Measurements from ENCODE around the gene HYDIN.

Gene HYDIN

DNA sequence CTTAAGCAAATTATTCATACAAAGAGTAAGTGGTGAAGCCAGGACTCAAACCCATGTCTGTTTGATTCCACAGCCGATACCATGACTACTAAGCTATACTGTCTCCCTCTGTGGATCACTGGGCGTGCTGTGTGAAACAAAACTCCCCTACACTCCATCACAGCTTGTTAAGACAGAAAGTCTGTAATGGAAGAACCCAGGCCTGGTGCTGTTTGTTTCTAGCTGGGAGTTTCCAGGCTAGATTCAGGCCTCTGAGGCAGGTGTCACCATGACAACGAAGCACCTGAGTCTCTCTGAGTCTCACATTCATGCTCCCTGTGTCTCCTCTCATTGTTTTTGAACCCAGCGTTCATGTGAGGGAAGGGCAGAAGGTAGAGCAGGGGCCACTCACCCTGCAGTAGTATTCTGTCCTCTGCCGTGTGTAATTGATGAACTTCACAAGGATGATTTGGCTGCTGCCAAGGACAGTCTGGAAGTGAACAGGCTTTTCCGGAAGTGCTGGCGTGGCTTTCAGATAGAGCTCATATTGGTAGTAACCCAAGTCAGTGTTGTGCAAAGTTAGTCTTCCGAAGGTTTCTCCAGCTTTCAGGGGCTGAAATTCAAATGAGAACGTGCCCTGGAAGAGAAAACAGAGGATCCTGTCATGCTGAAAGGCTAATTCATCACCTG is 421.0 kb downstream of the HYDIN start:
- no peak overlapping the region for H3K4me3 ChIP-seq (ENCODE audit: low read depth, low read length)
- DNase-seq (ENCODE audit: low read depth), result no peak
- TF ChIP-seq, protein P1, sequence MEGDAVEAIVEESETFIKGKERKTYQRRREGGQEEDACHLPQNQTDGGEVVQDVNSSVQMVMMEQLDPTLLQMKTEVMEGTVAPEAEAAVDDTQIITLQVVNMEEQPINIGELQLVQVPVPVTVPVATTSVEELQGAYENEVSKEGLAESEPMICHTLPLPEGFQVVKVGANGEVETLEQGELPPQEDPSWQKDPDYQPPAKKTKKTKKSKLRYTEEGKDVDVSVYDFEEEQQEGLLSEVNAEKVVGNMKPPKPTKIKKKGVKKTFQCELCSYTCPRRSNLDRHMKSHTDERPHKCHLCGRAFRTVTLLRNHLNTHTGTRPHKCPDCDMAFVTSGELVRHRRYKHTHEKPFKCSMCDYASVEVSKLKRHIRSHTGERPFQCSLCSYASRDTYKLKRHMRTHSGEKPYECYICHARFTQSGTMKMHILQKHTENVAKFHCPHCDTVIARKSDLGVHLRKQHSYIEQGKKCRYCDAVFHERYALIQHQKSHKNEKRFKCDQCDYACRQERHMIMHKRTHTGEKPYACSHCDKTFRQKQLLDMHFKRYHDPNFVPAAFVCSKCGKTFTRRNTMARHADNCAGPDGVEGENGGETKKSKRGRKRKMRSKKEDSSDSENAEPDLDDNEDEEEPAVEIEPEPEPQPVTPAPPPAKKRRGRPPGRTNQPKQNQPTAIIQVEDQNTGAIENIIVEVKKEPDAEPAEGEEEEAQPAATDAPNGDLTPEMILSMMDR (IDR thresholded peaks at IDR 0.05; ENCODE audit: low read depth, low read length, missing control alignments), result no peak
- in situ Hi-C loops (cut with HindIII; ENCODE audit: low sequenced_read_pairs), result no loop called here

DNA sequence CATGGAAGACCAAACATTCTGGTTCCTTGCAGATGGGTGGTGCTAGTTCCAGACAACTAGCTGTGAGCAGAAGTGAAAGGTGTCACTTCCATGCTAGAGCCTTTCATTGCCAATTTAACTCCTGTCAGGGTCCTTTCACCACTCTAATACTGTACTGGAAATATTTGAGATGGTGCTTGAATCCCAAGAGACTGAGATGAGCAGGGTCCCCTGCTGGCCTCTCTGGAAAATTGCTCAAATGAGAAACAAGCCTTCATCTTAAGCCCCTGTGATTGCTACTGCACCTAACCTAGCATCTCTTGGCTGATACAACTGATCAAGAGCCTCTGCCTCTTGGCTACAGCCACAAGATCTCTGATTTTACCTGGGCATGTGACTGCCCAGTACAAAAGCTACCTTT is 422.2 kb downstream of the HYDIN start:
- in situ Hi-C loops (cut with HindIII; ENCODE audit: low sequenced_read_pairs), result no loop called here
- no peak overlapping the region for H3K4me3 ChIP-seq (ENCODE audit: low read depth, low read length)
- no peak for DNase-seq (ENCODE audit: low read depth)
- TF ChIP-seq, protein P1 (IDR thresholded peaks at IDR 0.05; ENCODE audit: low read depth, low read length, missing control alignments), result peak; percentile 16

DNA sequence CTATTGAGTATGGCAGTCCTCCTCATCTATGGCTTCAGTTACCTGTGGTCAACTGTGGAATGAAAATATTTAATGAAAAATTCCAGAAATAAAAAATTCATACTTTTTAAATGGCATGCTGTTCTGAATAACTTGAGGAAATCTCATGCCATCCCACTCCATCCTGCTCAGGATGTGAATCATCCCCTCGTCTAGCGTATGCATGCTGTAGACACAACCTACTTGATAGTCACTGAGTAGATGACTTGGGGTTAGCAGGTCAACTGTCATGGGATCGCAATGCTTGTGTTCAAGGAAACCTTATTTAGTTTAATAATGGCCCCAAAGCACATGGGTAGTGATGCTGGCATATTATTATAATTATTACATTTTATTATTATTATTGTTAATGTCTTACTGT is 424.7 kb downstream of the HYDIN start:
- in situ Hi-C loops (cut with HindIII; ENCODE audit: low sequenced_read_pairs), result no loop called here
- DNase-seq (ENCODE audit: low read depth), result no peak
- no peak overlapping the region for H3K4me3 ChIP-seq (ENCODE audit: low read depth, low read length)
- TF ChIP-seq, protein P1 (IDR thresholded peaks at IDR 0.05; ENCODE audit: low read depth, low read length, missing control alignments), result no peak

DNA sequence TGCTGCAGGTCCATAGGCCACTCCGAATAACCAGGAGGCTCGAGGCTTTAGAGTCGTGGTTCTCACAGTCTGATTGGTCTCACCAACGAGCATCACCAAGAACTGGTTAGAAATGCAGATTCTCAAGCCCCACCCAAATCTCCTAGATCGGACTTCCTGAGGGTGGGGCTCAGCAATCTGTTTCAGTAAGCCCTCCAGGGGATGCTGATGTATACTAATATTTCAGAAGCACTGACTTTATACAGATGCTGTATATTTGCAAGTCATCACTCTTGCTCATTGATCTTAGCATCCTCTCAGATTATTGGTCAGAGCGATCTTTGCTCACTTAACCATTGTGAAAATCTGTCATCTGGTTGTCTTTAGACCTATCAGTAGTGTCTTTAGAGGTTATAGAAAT is 425.1 kb downstream of the HYDIN start:
- TF ChIP-seq, protein P1 (IDR thresholded peaks at IDR 0.05; ENCODE audit: low read depth, low read length, missing control alignments), result no peak
- no peak overlapping the region for H3K4me3 ChIP-seq (ENCODE audit: low read depth, low read length)
- in situ Hi-C loops (cut with HindIII; ENCODE audit: low sequenced_read_pairs), result no loop called here
- DNase-seq (ENCODE audit: low read depth), result no peak

DNA sequence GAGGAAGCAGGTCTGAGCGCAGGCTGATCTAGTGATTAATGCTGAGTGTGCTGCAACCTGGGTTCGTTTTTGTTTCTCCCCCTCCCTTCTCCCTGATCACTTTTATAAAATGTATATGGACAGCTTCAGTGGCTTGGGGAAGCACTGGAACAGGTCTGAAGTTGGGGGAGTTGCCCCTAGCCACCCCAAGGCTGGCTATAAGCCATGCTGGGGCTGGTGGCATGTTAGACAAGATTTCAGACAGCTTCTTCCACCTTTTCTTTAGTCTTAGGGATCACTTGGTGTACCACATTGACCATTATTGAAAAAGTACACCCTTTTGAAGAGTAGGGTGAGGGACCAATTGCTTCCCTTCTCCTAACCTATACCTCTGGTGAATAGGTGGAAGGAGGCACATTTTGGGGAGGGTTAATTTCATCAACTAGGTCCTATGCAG is 425.8 kb downstream of the HYDIN start:
- no peak overlapping the region for H3K4me3 ChIP-seq (ENCODE audit: low read depth, low read length)

DNA sequence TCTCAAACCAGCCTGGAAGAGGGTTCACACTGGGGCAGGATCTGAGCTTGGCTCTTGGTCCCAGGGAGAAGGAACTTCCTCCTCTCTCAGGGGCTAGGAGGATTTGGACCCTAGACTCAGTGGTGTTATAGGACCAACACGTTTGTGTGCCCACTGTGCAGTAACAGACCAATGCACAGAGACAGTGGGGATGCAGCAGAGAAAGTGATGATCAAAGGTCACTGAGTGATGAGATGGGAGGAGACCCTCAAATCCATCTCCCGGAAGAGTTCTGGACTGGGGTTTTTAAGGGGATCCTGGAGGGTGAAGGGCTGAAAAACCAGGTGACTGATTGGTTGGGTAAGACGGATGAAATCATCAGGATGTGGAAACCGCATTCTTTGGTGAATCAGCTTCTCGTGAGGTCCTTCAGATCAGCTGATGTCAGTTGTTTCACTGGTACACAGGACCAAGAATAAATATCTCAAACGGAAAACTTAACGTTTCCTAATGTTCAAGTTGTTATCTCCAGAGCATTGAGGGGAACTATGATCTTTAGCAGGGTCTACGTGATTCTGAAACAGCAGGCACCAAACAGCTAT is 426.3 kb downstream of the HYDIN start:
- in situ Hi-C loops (cut with HindIII; ENCODE audit: low sequenced_read_pairs), result no loop called here
- TF ChIP-seq, protein P1 (IDR thresholded peaks at IDR 0.05; ENCODE audit: low read depth, low read length, missing control alignments), result no peak
- peak; percentile 29 for DNase-seq (ENCODE audit: low read depth)
- no peak overlapping the region for H3K4me3 ChIP-seq (ENCODE audit: low read depth, low read length)

More for the DNA sequence above, 425.8 kb downstream of the HYDIN start:
- in situ Hi-C loops (cut with HindIII; ENCODE audit: low sequenced_read_pairs), result no loop called here
- no peak for DNase-seq (ENCODE audit: low read depth)
- TF ChIP-seq, protein P1 (IDR thresholded peaks at IDR 0.05; ENCODE audit: low read depth, low read length, missing control alignments), result no peak

Data from astrocyte of the cerebellum (primary cell).